ENCODE data around the gene RHBDF2.

- no peak for TF ChIP-seq POLR2A (IDR thresholded peaks at IDR 0.05)
- TF ChIP-seq CTCF (IDR thresholded peaks at IDR 0.05): no peak
These were observed 69.7 kb downstream of the RHBDF2 start for GRCh38 chr17:76431509-76431908.
